GM23338 (cell line): ENCODE results near the gene PLCH2. TPM values are rescaled to one million over a fixed set of nuclear protein-coding genes. Genes with fewer than 3 reads are reported as not detected.

Experiments
- ATAC-seq: fragments of 200-7000 bp; cut with Tn5 transposase; 3 replicates; pipeline ENCODE4 v1.9.1; 2020
- DNase-seq: peaks from one replicate; pipeline ENCODE4 v3.0.0-alpha.2; 2015; ENCODE audit warnings: low spot score
- H2AFZ ChIP-seq: fragments of 200-600 bp; sonication (generic); 2 replicates; pipeline ENCODE4 v1.8.0; 2016; ENCODE audit warnings: antibody characterized with exemption, mild to moderate bottlenecking, moderate library complexity
- H3F3A ChIP-seq: fragments of 200-600 bp; sonication (generic); replicated peaks from 2 replicates; pipeline ENCODE4 v1.8.0; 2017; ENCODE audit warnings: antibody characterized with exemption, mixed run types, low read depth
- H3K27ac ChIP-seq: fragments of 200-600 bp; sonication (generic); 2 replicates; pipeline ENCODE4 v1.6.1; 2016; ENCODE audit warnings: low read depth
- H3K27me3 ChIP-seq: fragments of 200-600 bp; sonication (generic); 2 replicates; pipeline ENCODE4 v1.8.0; 2016; ENCODE audit warnings: mild to moderate bottlenecking, mixed run types, moderate library complexity; ENCODE audit not compliant: insufficient read depth
- H3K36me3 ChIP-seq: fragments of 200-600 bp; sonication (generic); 2 replicates; pipeline ENCODE4 v1.8.0; 2016; ENCODE audit warnings: mild to moderate bottlenecking; ENCODE audit not compliant: insufficient read depth
- H3K4me1 ChIP-seq: fragments of 200-600 bp; sonication (generic); 2 replicates; pipeline ENCODE4 v1.8.0; 2016; ENCODE audit warnings: mild to moderate bottlenecking, moderate library complexity; ENCODE audit not compliant: insufficient read depth
- H3K4me2 ChIP-seq: fragments of 200-600 bp; sonication (generic); 2 replicates; pipeline ENCODE4 v1.7.1; 2017; ENCODE audit warnings: mixed run types
- H3K4me3 ChIP-seq: fragments of 200-600 bp; sonication (generic); 2 replicates; pipeline ENCODE4 v1.6.1; 2016; ENCODE audit warnings: mixed run types
- H3K79me2 ChIP-seq: fragments of 200-600 bp; sonication (generic); replicated peaks from 2 replicates; pipeline ENCODE4 v1.8.0; 2017; ENCODE audit warnings: mild to moderate bottlenecking; ENCODE audit not compliant: insufficient read depth
- H3K9me2 ChIP-seq: fragments of 200-600 bp; sonication (generic); 2 replicates; pipeline ENCODE4 v1.8.0; 2017; ENCODE audit not compliant: insufficient read depth
- H4K20me1 ChIP-seq: fragments of 200-600 bp; sonication (generic); replicated peaks from 2 replicates; pipeline ENCODE4 v1.8.0; 2017; ENCODE audit warnings: mild to moderate bottlenecking; ENCODE audit not compliant: insufficient read depth
- H3K27ac Mint-ChIP-seq: 2 replicates; pipeline ENCODE4 v1.8.0; 2020; ENCODE audit warnings: inconsistent platforms, mild to moderate bottlenecking, moderate library complexity, mixed read lengths
- H3K27me3 Mint-ChIP-seq: 3 replicates; pipeline ENCODE4 v1.8.0; 2022; ENCODE audit warnings: low read depth, mild to moderate bottlenecking, moderate library complexity, mixed read lengths, inconsistent platforms; ENCODE audit not compliant: insufficient read depth, poor library complexity
- H3K36me3 Mint-ChIP-seq: 3 replicates; pipeline ENCODE4 v1.8.0; 2021; ENCODE audit warnings: low read depth, mild to moderate bottlenecking, inconsistent platforms, moderate library complexity, mixed read lengths
- H3K4me1 Mint-ChIP-seq: 3 replicates; pipeline ENCODE4 v1.8.0; 2020; ENCODE audit warnings: mild to moderate bottlenecking, inconsistent platforms, mixed read lengths
- H3K4me3 Mint-ChIP-seq: 3 replicates; pipeline ENCODE4 v1.8.0; 2021; ENCODE audit warnings: moderate library complexity, mild to moderate bottlenecking, inconsistent platforms, mixed read lengths
- H3K9me3 Mint-ChIP-seq: 3 replicates; pipeline ENCODE4 v1.8.0; 2020; ENCODE audit warnings: moderate library complexity, mild to moderate bottlenecking, inconsistent platforms, mixed read lengths
- CREB1 ChIP-seq: fragments of 250-450 bp; sonication (Bioruptor Pico); IDR thresholded peaks from 2 replicates; pipeline ENCODE4 v1.5.0; 2020; ENCODE audit warnings: low read depth, mild to moderate bottlenecking, moderate library complexity
- CTCF ChIP-seq, 2 experiments: fragments of 200-600 bp in 1 of 2; sonication (generic) in 1 of 2; conservative IDR thresholded peaks; 2 replicates each; pipeline versions ENCODE4 v1.5.1 to v1.6.1; 2016 to 2017; ENCODE audit warnings: antibody characterized with exemption in 2 of 2, low read depth in 2 of 2, mild to moderate bottlenecking in 2 of 2, moderate library complexity in 1 of 2
- ETS1 ChIP-seq: IDR thresholded peaks from 2 replicates; pipeline ENCODE4 v1.6.1; 2016; ENCODE audit warnings: antibody characterized with exemption
- JUNB ChIP-seq: IDR thresholded peaks from one replicate; pipeline ENCODE4 v1.6.1; 2016; ENCODE audit warnings: antibody characterized with exemption; ENCODE audit not compliant: unreplicated experiment
- POLR2AphosphoS5 ChIP-seq: IDR thresholded peaks from 2 replicates; pipeline ENCODE4 v1.6.1; 2016; ENCODE audit warnings: antibody characterized with exemption, low read depth
- REST ChIP-seq: IDR thresholded peaks from one replicate; pipeline ENCODE4 v1.6.1; 2018; ENCODE audit warnings: antibody characterized with exemption; ENCODE audit not compliant: unreplicated experiment
- ZNF114 ChIP-seq: fragments of 250-450 bp; sonication (Bioruptor Pico); IDR thresholded peaks from 2 replicates; pipeline ENCODE4 v1.5.0; 2020; ENCODE audit warnings: mild to moderate bottlenecking, moderate library complexity
- ZNF331 ChIP-seq: fragments of 250-450 bp; sonication (Bioruptor Pico); IDR thresholded peaks from 2 replicates; pipeline ENCODE4 v1.5.0; 2020; ENCODE audit warnings: low read depth, mild to moderate bottlenecking, moderate library complexity
- ZNF462 ChIP-seq: fragments of 250-450 bp; sonication (Bioruptor Pico); IDR thresholded peaks from 2 replicates; pipeline ENCODE4 v1.5.0; 2020; ENCODE audit warnings: mild to moderate bottlenecking, moderate library complexity
- polyA plus RNA-seq: library from polyadenylated mRNA; unstranded; fragments of >200 nt; fragmentation: Nextera tagmentation; extraction: Ambion mirVana; gene quantifications from 2 replicates; pipeline ENCODE4 v1.2.1, GENCODE V29; 2016
- total RNA-seq: library from RNA; depleted of rRNA; stranded (reverse); fragments of >200 nt; shearing (Covaris generic); gene quantifications from 2 replicates; pipeline ENCODE4 v1.2.3, GENCODE V29; 2014

Gene PLCH2
- total and polyA plus RNA-seq, 2 experiments from 2014 or later = 0.31 TPM; not detected in 1

- TF ChIP-seq REST (no peak), CTCF (conservative IDR thresholded peaks at IDR 0.05; ENCODE audit: low read depth in 2 of 2) (no peak)
Observed at GRCh38 chr1:2445823-2446215, 30.3 kb upstream of the PLCH2 start (continued).

- Mint-ChIP-seq H3K27ac (no peak overlapping the region), H3K9me3 (no peaks in the 10 kb centered on the region), H3K4me1 (peaks cover 14% of the 10 kb centered on the region), H3K4me3 (no peak overlapping the region), H3K36me3 (no peaks in the 10 kb centered on the region), H3K27me3 (peaks cover 9% of the 10 kb centered on the region)
- ATAC-seq = peak; percentile 21
- no peak overlapping the region for H3K4me3 ChIP-seq
- no peaks in the 10 kb centered on the region for H3K9me2 ChIP-seq
- DNase-seq = no peak
- no peaks in the 10 kb centered on the region for H3K4me1 ChIP-seq
- no peaks in the 10 kb centered on the region for H3K79me2 ChIP-seq
- no peaks in the 10 kb centered on the region for H4K20me1 ChIP-seq
- H3K27ac ChIP-seq = no peak overlapping the region
- no peaks in the 10 kb centered on the region for H3K36me3 ChIP-seq
- H3F3A ChIP-seq = no peaks in the 10 kb centered on the region
- no peak overlapping the region for H3K4me2 ChIP-seq
- peaks cover 19% of the 10 kb centered on the region for H3K27me3 ChIP-seq
- H2AFZ ChIP-seq = no peak overlapping the region
- TF ChIP-seq ZNF114 (CRISPR knock-in tag) (no peak), ZNF331 (CRISPR knock-in tag) (no peak), CREB1 (CRISPR knock-in tag) (no peak), REST (no peak), JUNB (no peak), ZNF462 (no peak), ETS1 (no peak), POLR2AphosphoS5 (no peak)
Observed at GRCh38 chr1:2446394-2446793, 29.7 kb upstream of the PLCH2 start.
